NCI-H345 (cell line): ENCODE data around the gene NR5A1.

ENCODE experiments used
- DNase-seq: peaks from one replicate; lab custom pipeline; 2025; lab: John Stamatoyannopoulos, UW

NR5A1 gene

DNA sequence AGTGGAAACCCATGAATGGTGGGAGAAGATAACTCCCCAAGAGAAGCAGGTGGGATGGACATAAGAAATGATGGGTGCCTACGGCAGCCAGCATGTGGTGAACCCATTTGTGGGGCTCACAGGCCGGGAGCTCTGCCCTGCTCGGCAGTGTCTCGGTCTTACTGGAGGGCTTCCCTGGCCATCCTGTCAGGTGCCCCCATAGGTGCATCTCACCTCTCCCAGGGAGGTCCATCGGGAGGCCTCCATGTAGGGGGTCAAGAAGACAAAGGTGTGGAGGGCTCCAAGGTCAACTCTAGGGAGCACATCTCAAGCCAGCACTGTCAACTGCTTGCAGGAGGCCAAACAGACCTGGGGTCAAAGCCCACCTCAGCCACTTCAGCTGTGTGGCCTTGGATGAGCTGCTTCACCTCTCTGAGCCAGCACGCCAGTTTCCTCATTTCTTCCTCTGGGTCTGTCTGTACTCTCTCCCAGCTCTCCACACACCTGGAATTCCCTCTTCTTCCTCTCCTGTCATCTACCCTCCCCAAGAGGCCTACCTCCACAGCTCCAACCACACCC is 67.4 kb downstream of the NR5A1 start:
- no peak for DNase-seq

DNA sequence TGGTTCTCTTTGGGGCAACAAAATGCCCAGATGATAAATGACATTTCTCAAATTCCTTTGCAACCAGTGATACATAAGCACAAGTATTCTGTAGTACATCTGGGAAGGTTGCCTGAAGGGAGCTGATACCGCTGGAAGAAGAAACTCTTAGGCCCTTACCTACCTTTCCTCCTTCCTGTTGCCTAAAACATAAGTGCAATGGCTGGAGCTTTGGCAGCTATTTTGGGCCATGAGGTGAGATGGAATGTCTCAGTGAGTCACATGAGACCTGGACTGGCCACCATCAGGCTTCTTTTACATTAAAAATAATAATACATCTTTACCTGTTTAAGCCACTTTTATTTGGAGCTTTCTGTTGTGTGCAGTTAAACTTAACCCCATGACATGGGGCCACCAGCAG is 68.1 kb downstream of the NR5A1 start:
- no peak for DNase-seq

GRCh38 chr9:124438091-124438490 is 69.1 kb downstream of the NR5A1 start:
- DNase-seq = no peak

GRCh38 chr9:124437086-124437485 is 70.1 kb downstream of the NR5A1 start:
- DNase-seq = peak; percentile 57

DNA sequence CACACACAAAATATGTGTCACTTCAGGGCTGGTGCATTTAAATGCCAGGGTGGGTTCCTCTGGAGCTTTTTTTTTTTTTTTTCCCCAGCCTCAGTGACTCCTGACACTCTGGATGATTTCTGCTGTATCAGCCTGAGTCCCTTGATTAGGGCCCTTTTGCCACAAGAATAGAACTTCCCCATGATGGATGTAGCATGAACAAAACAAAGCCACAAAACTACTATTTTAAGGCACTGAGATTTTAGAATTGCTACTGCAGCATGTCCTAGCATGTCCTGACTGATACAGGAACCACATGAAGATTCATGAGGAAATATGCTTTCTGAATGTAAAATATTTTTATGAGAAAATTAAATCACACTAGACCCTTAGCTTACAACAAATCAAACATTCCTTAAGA is 70.9 kb downstream of the NR5A1 start:
- DNase-seq = no peak
